Liver (tissue), 9 donors: ENCODE data around the gene VEGFD. TPM values are rescaled to one million over a fixed set of nuclear protein-coding genes. Genes with fewer than 3 reads are reported as not detected.

Experiments used
- DNase-seq: peaks from one replicate; pipeline ENCODE4 v3.0.0-alpha.2; 2017; ENCODE audit warnings: low spot score
- H3K27ac ChIP-seq, 2 donors: one replicate each; pipeline ENCODE4 v1.7.0; 2013; ENCODE audit warnings: inconsistent platforms in 2 of 2, low read length in 2 of 2, control low read depth in 1 of 2, low read depth in 1 of 2, mild to moderate bottlenecking in 1 of 2
- H3K27me3 ChIP-seq, 4 donors: one replicate each; pipeline versions ENCODE4 v1.6.1 to v1.7.0; 2013; ENCODE audit warnings: low read length in 3 of 4, inconsistent platforms in 1 of 4, mild to moderate bottlenecking in 1 of 4, moderate library complexity in 1 of 4; ENCODE audit not compliant: control insufficient read depth in 4 of 4, insufficient read depth in 4 of 4
- H3K36me3 ChIP-seq, 4 donors: one replicate each; pipeline versions ENCODE4 v1.6.1 to v1.7.0; 2013; ENCODE audit warnings: low read length in 3 of 4, mild to moderate bottlenecking in 3 of 4, low read depth in 1 of 4, moderate library complexity in 1 of 4; ENCODE audit not compliant: control insufficient read depth in 4 of 4, insufficient read depth in 3 of 4
- H3K4me1 ChIP-seq, 4 donors: one replicate each; pipeline versions ENCODE4 v1.6.1 to v1.7.0; 2013; ENCODE audit warnings: low read length in 3 of 4, mild to moderate bottlenecking in 3 of 4, moderate library complexity in 1 of 4; ENCODE audit not compliant: control insufficient read depth in 4 of 4, insufficient read depth in 4 of 4
- H3K4me3 ChIP-seq, 3 donors: one replicate each; pipeline versions ENCODE4 v1.6.1 to v1.7.0; 2013; ENCODE audit warnings: low read length in 3 of 3, control low read depth in 1 of 3, low read depth in 1 of 3, mild to moderate bottlenecking in 1 of 3
- H3K9ac ChIP-seq, 2 donors: one replicate each; pipeline ENCODE4 v1.7.0; 2013; ENCODE audit warnings: low read length in 2 of 2, mild to moderate bottlenecking in 2 of 2, moderate library complexity in 2 of 2, control low read depth in 1 of 2, low read depth in 1 of 2
- H3K9me3 ChIP-seq, 4 donors: one replicate each; pipeline versions ENCODE4 v1.6.1 to v1.7.0; 2013; ENCODE audit warnings: low read length in 3 of 4; ENCODE audit not compliant: control insufficient read depth in 4 of 4
- ATF3 ChIP-seq: IDR thresholded peaks from 2 replicates; pipeline ENCODE4 v1.6.1; 2016; ENCODE audit warnings: antibody characterized with exemption
- EGR1 ChIP-seq, 2 donors: IDR thresholded peaks; 2 replicates each; pipeline ENCODE4 v1.6.1; 2016 to 2018; ENCODE audit warnings: antibody characterized with exemption in 2 of 2, low read depth in 2 of 2
- FOXA1 ChIP-seq: IDR thresholded peaks from 2 replicates; pipeline ENCODE4 v1.6.1; 2016; ENCODE audit warnings: antibody characterized with exemption
- FOXA2 ChIP-seq: IDR thresholded peaks from 2 replicates; pipeline ENCODE4 v1.6.1; 2016; ENCODE audit warnings: antibody characterized with exemption
- GABPA ChIP-seq, 2 donors: IDR thresholded peaks in 1 of 2; conservative IDR thresholded peaks in 1 of 2; 2 replicates each; pipeline ENCODE4 v1.6.1; 2016; ENCODE audit warnings: antibody characterized with exemption in 2 of 2, mild to moderate bottlenecking in 1 of 2, moderate library complexity in 1 of 2
- HNF4A ChIP-seq, 2 donors: conservative IDR thresholded peaks; 2 replicates each; pipeline ENCODE4 v1.6.1; 2016; ENCODE audit warnings: antibody characterized with exemption in 2 of 2, mild to moderate bottlenecking in 2 of 2
- HNF4G ChIP-seq: IDR thresholded peaks from 2 replicates; pipeline ENCODE4 v1.6.1; 2016; ENCODE audit warnings: antibody characterized with exemption
- JUND ChIP-seq, 2 donors: IDR thresholded peaks; 2 replicates each; pipeline ENCODE4 v1.6.1; 2016; ENCODE audit warnings: antibody characterized with exemption in 2 of 2
- MAX ChIP-seq: IDR thresholded peaks from 2 replicates; pipeline ENCODE4 v1.6.1; 2016; ENCODE audit warnings: antibody characterized with exemption
- NR2F2 ChIP-seq: IDR thresholded peaks from 2 replicates; pipeline ENCODE4 v1.6.1; 2016; ENCODE audit warnings: antibody characterized with exemption
- RAD21 ChIP-seq, 2 donors: IDR thresholded peaks; 2 replicates each; pipeline ENCODE4 v1.6.1; 2016; ENCODE audit warnings: antibody characterized with exemption in 2 of 2, mild to moderate bottlenecking in 2 of 2
- REST ChIP-seq: IDR thresholded peaks from 2 replicates; pipeline ENCODE4 v1.6.1; 2016; ENCODE audit warnings: antibody characterized with exemption, mild to moderate bottlenecking
- RXRA ChIP-seq, 2 donors: IDR thresholded peaks; 2 replicates each; pipeline ENCODE4 v1.6.1; 2017 to 2018; ENCODE audit warnings: antibody characterized with exemption in 2 of 2, mild to moderate bottlenecking in 1 of 2
- SP1 ChIP-seq: IDR thresholded peaks from 2 replicates; pipeline ENCODE4 v1.6.1; 2018; ENCODE audit warnings: antibody characterized with exemption, mild to moderate bottlenecking
- TAF1 ChIP-seq: conservative IDR thresholded peaks from 2 replicates; pipeline ENCODE4 v1.6.1; 2016; ENCODE audit warnings: antibody characterized with exemption, mild to moderate bottlenecking
- YY1 ChIP-seq: IDR thresholded peaks from 2 replicates; pipeline ENCODE4 v1.6.1; 2016; ENCODE audit warnings: antibody characterized with exemption, mild to moderate bottlenecking
- ZBTB33 ChIP-seq: IDR thresholded peaks from 2 replicates; pipeline ENCODE4 v1.6.1; 2016; ENCODE audit warnings: antibody characterized with exemption
- WGBS: extraction: QIAGEN DNeasy Blood & Tissue Kit; methylation state at CpG from one replicate; pipeline ENCODE4 v1.1.7; 2013; 5-methylcytosine and 5-hydroxymethylcytosine counted together
- polyA plus RNA-seq, 2 donors: library from polyadenylated mRNA; stranded (reverse) in 1 of 2; unstranded in 1 of 2; fragments of 200-250 nt in 1 of 2; fragments of >200 nt in 1 of 2; fragmentation: Nextera tagmentation in 1 of 2; extraction: Ambion mirVana in 1 of 2; gene quantifications; one replicate each; pipeline versions ENCODE4 v1.2.1 to v1.2.3, GENCODE V29; 2013 to 2015
- total RNA-seq, 2 donors: library from RNA; depleted of rRNA; stranded (reverse); fragments of >200 nt; gene quantifications; one replicate each; pipeline ENCODE4 v1.2.3, GENCODE V29; 2014
- donor health status: healthy.
- donor health status: healthy.
- donor health status: healthy.
- donor health status: healthy.
- donor health status: healthy.

The VEGFD gene
- total and polyA plus RNA-seq, 4 donors = 0.05 to 4.5 (median 0.64) TPM

- Histone ChIP-seq H3K27me3 (peaks cover 0 to 2% (median 0%) of the 10 kb centered on the region in 4 donors), H3K27ac (peak overlapping the region; percentile 4 to 92), H3K4me3 (peak overlapping the region; percentile 1 to 61 (median 44)), H3K9me3 (no peaks in the 10 kb centered on the region), H3K9ac (peak overlapping the region; percentile 22 to 75), H3K36me3 (peaks cover 0 to 4% (median 0%) of the 10 kb centered on the region in 4 donors), H3K4me1 (peaks cover 0 to 5% (median 0%) of the 10 kb centered on the region in 4 donors)
- TF ChIP-seq FOXA2 = no peak
- TF ChIP-seq YY1 = no peak
- TF ChIP-seq HNF4A (conservative IDR thresholded peaks at IDR 0.05) = no peak
- TF ChIP-seq TAF1 = no peak
- TF ChIP-seq SP1 = no peak
- under 1% methylated on average over 10 of the region's 10 CpGs for WGBS
- no peak for DNase-seq
Observed at GRCh38 chrX:15336023-15336413, 48.2 kb downstream of the VEGFD start.

- Histone ChIP-seq H3K9ac (peak within 1 kb of the TSS; percentile 88 to 90), H3K27ac (peak within 1 kb of the TSS; percentile 89 to 92), H3K27me3 (peaks cover 0 to 2% (median 0%) of the 10 kb centered on the region in 4 donors), H3K4me1 (peaks cover 0 to 5% (median 0%) of the 10 kb centered on the region in 4 donors), H3K4me3 (peak within 1 kb of the TSS; percentile 79 to 90 (median 87)), H3K9me3 (no peaks in the 10 kb centered on the region), H3K36me3 (peaks cover 0 to 4% (median 0%) of the 10 kb centered on the region in 4 donors)
- WGBS = under 1% methylated on average over 72 of the region's 72 CpGs
- TF ChIP-seq FOXA1 (peak; percentile 12), FOXA2 (no peak), TAF1 (peak; percentile 81), HNF4G (no peak), YY1 (peak; percentile 97), ATF3 (no peak), MAX (no peak), SP1 (peak; percentile 75), GABPA (IDR thresholded peaks at IDR 0.05 in 1 of 2, conservative IDR thresholded peaks at IDR 0.05 in 1 of 2) (peak in 1 of 2 donors; percentile 64), RXRA (IDR thresholded peaks at IDR 0.05) (peak; percentile 15 to 44), NR2F2 (no peak), ZBTB33 (peak; percentile 61), EGR1 (IDR thresholded peaks at IDR 0.05; ENCODE audit: low read depth in 2 of 2) (no peak), JUND (IDR thresholded peaks at IDR 0.05) (peak; percentile 40 to 46), HNF4A (conservative IDR thresholded peaks at IDR 0.05) (peak in 1 of 2 donors; percentile 13), REST (peak; percentile 89), RAD21 (IDR thresholded peaks at IDR 0.05) (peak; percentile 14 to 41)
- peak; percentile 89 for DNase-seq
Observed at GRCh38 chrX:15335135-15336022, 48.8 kb downstream of the VEGFD start, which contains the start of gene PIGA. Gene PIGA (minus strand): TSS chrX:15335523. CDS start chrX:15331930, 3,593 bp downstream.
